Measurements from ENCODE around the gene SZT2.
"Not testable (repeated sequence)": the region's sequence is repeated elsewhere in the genome, so short reads cannot be mapped to it uniquely, and the experiment has no call there.

SZT2 gene

GRCh38 chr1:43363283-43363934, 26.3 kb upstream of the SZT2 start:
- no peak for DNase-seq (ENCODE audit: low read depth)

- no peak for DNase-seq (ENCODE audit: low read depth)
These were observed 25.7 kb upstream of the SZT2 start for GRCh38 chr1:43363935-43364525.

GRCh38 chr1:43365678-43366077, 24.0 kb upstream of the SZT2 start:
- DNase-seq (ENCODE audit: low read depth) = no peak

- no peak for DNase-seq (ENCODE audit: low read depth)
These were observed 23.5 kb upstream of the SZT2 start for GRCh38 chr1:43366179-43366578.

- no peak for DNase-seq (ENCODE audit: low read depth)
These were observed 23.1 kb upstream of the SZT2 start for GRCh38 chr1:43366601-43367025.

GRCh38 chr1:43367026-43367903, 22.4 kb upstream of the SZT2 start:
- no peak for DNase-seq (ENCODE audit: low read depth)

- DNase-seq (ENCODE audit: low read depth) = peak; percentile 70
These were observed 21.6 kb upstream of the SZT2 start, which contains the start of gene ELOVL1 for GRCh38 chr1:43367904-43368645. ELOVL1 (minus strand) TSS chr1:43368011; CDS start chr1:43365609, 2,402 bp downstream.

GRCh38 chr1:43368646-43369020, 21.1 kb upstream of the SZT2 start:
- no peak for DNase-seq (ENCODE audit: low read depth)

- DNase-seq (ENCODE audit: low read depth) = not testable (repeated sequence)
These were observed 19.9 kb upstream of the SZT2 start for GRCh38 chr1:43369779-43370178.

GRCh38 chr1:43370564-43370963, 19.1 kb upstream of the SZT2 start:
- no peak for DNase-seq (ENCODE audit: low read depth)

- no peak for DNase-seq (ENCODE audit: low read depth)
These were observed 17.5 kb upstream of the SZT2 start for GRCh38 chr1:43372172-43372571.

- peak; percentile 77 for DNase-seq (ENCODE audit: low read depth)
These were observed 16.4 kb upstream of the SZT2 start for GRCh38 chr1:43373066-43373940.

GRCh38 chr1:43376723-43377235, 12.9 kb upstream of the SZT2 start:
- DNase-seq (ENCODE audit: low read depth) = no peak

GRCh38 chr1:43377831-43378230, 11.9 kb upstream of the SZT2 start:
- no peak for DNase-seq (ENCODE audit: low read depth)

GRCh38 chr1:43379476-43379875, 10.2 kb upstream of the SZT2 start:
- DNase-seq (ENCODE audit: low read depth) = no peak

GRCh38 chr1:43381612-43382011, 8.1 kb upstream of the SZT2 start:
- no peak for DNase-seq (ENCODE audit: low read depth)

- no peak for DNase-seq (ENCODE audit: low read depth)
These were observed 7.5 kb upstream of the SZT2 start for GRCh38 chr1:43382027-43382779.

GRCh38 chr1:43383449-43383848, 6.2 kb upstream of the SZT2 start:
- no peak for DNase-seq (ENCODE audit: low read depth)

- DNase-seq (ENCODE audit: low read depth) = no peak
These were observed 3.0 kb upstream of the SZT2 start for GRCh38 chr1:43386676-43387075.

- no peak for DNase-seq (ENCODE audit: low read depth)
These were observed 1.6 kb upstream of the SZT2 start for GRCh38 chr1:43387976-43388599.
